HepG2 (cell line): ENCODE data around the gene CDC42BPG. TPM values are rescaled to one million over a fixed set of nuclear protein-coding genes. Genes with fewer than 3 reads are reported as not detected.

Experiments used
- BORCS8-MEF2B ChIP-seq: sonication (generic); formaldehyde crosslinking; IDR thresholded peaks from 2 replicates; pipeline ENCODE4 v1.8.0; 2022; ENCODE audit warnings: mild to moderate bottlenecking, missing genetic modification reagents
- CHD2 ChIP-seq: IDR thresholded peaks from 2 replicates; pipeline ENCODE4 v1.6.1; 2011; ENCODE audit warnings: low read depth, low read length, improper control_type of control experiment
- HOXA7 ChIP-seq: sonication (generic); formaldehyde crosslinking; IDR thresholded peaks from 2 replicates; pipeline ENCODE4 v1.8.1; 2022; ENCODE audit warnings: mild to moderate bottlenecking, missing genetic modification reagents, moderate library complexity
- ISL2 ChIP-seq: sonication (generic); formaldehyde crosslinking; IDR thresholded peaks from 2 replicates; pipeline ENCODE4 v1.5.0; 2020; ENCODE audit warnings: missing genetic modification reagents
- MZF1 ChIP-seq: sonication (generic); formaldehyde crosslinking; IDR thresholded peaks from 2 replicates; pipeline ENCODE4 v1.8.1; 2023; ENCODE audit warnings: mild to moderate bottlenecking, missing genetic modification reagents, borderline replicate concordance
- NFATC3 ChIP-seq: sonication (generic); formaldehyde crosslinking; IDR thresholded peaks from 2 replicates; pipeline ENCODE4 v1.5.1; 2020; ENCODE audit warnings: mild to moderate bottlenecking, missing genetic modification reagents
- NR2F1 ChIP-seq, 2 experiments: fragments of 450-650 bp in 1 of 2; formaldehyde crosslinking in 1 of 2; IDR thresholded peaks; 2 replicates each; pipeline versions ENCODE4 v1.5.0 to v1.6.1; 2016 to 2020; ENCODE audit warnings: mild to moderate bottlenecking in 1 of 2, missing compliant biosample characterization in 1 of 2, missing genetic modification reagents in 1 of 2, moderate library complexity in 1 of 2
- POLR2AphosphoS2 ChIP-seq: IDR thresholded peaks from 2 replicates; pipeline ENCODE4 v1.6.1; 2011; ENCODE audit warnings: low read depth, low read length, improper control_type of control experiment
- TGIF2 ChIP-seq: IDR thresholded peaks from 2 replicates; pipeline ENCODE4 v1.6.1; 2016; ENCODE audit warnings: control low read depth, missing compliant biosample characterization
- ZBTB14 ChIP-seq: sonication (generic); formaldehyde crosslinking; IDR thresholded peaks from 2 replicates; pipeline ENCODE4 v1.4.0; 2020; ENCODE audit warnings: missing genetic modification reagents
- ZBTB3 ChIP-seq: sonication (generic); formaldehyde crosslinking; IDR thresholded peaks from 2 replicates; pipeline ENCODE4 v1.4.0; 2020; ENCODE audit warnings: low read depth, mild to moderate bottlenecking, moderate library complexity, missing genetic modification reagents, borderline replicate concordance
- ZBTB33 ChIP-seq: sonication (generic); formaldehyde crosslinking; IDR thresholded peaks from 2 replicates; pipeline ENCODE4 v1.4.0; 2020; ENCODE audit warnings: missing genetic modification reagents
- ZNF337 ChIP-seq: sonication (generic); formaldehyde crosslinking; IDR thresholded peaks from 2 replicates; pipeline ENCODE4 v1.5.1; 2020; ENCODE audit warnings: missing genetic modification reagents, low read depth, mild to moderate bottlenecking, borderline replicate concordance
- ZNF382 ChIP-seq: sonication (generic); formaldehyde crosslinking; IDR thresholded peaks from 2 replicates; pipeline ENCODE4 v1.5.0; 2020; ENCODE audit warnings: missing genetic modification reagents, mild to moderate bottlenecking, borderline replicate concordance
- ZNF510 ChIP-seq: sonication (generic); formaldehyde crosslinking; IDR thresholded peaks from 2 replicates; pipeline ENCODE4 v1.4.0; 2020; ENCODE audit warnings: low read depth, mild to moderate bottlenecking, missing genetic modification reagents
- ZNF513 ChIP-seq: sonication (generic); formaldehyde crosslinking; conservative IDR thresholded peaks from 2 replicates; pipeline ENCODE4 v1.5.0; 2020; ENCODE audit warnings: missing genetic modification reagents
- ZNF687 ChIP-seq: sonication (generic); formaldehyde crosslinking; IDR thresholded peaks from 2 replicates; pipeline ENCODE4 v1.5.1; 2020; ENCODE audit warnings: mild to moderate bottlenecking, missing genetic modification reagents, moderate library complexity
- ZNF773 ChIP-seq: sonication (generic); formaldehyde crosslinking; IDR thresholded peaks from 2 replicates; pipeline ENCODE4 v1.4.0; 2020; ENCODE audit warnings: missing genetic modification reagents, borderline replicate concordance
- ZNF883 ChIP-seq: sonication (generic); formaldehyde crosslinking; IDR thresholded peaks from 2 replicates; pipeline ENCODE4 v1.5.1; 2020; ENCODE audit warnings: mild to moderate bottlenecking, missing genetic modification reagents; ENCODE audit errors: not compliant biosample characterization
- ZSCAN22 ChIP-seq: sonication (generic); formaldehyde crosslinking; IDR thresholded peaks from 2 replicates; pipeline ENCODE4 v1.4.0; 2020; ENCODE audit warnings: mild to moderate bottlenecking, missing genetic modification reagents
- polyA plus RNA-seq, 8 experiments: library from polyadenylated mRNA; depleted of rRNA in 3 of 8; stranded (reverse) in 7 of 8; unstranded in 1 of 8; fragments of >200 nt; fragmentation: Illumina TruSeq in 4 of 8; extraction: Trizol in 4 of 8; gene quantifications; 2 replicates each; pipeline versions ENCODE4 v1.2.1 to v1.2.3, GENCODE V29; 2011 to 2016; ENCODE audit warnings: low read depth in 4 of 8, missing spikeins in 1 of 8, mixed read lengths in 1 of 8; ENCODE audit not compliant: insufficient read depth in 1 of 8
- total RNA-seq, 5 experiments: library from RNA; depleted of rRNA; stranded (reverse); fragments of >200 nt; fragmentation: Illumina TruSeq; extraction: Trizol; gene quantifications; 2 replicates each; pipeline ENCODE4 v1.2.3, GENCODE V29; 2016; ENCODE audit warnings: low read depth in 1 of 5

The CDC42BPG gene
- total and polyA plus RNA-seq, 2 of the 13 experiments (the other 11 are each of a cell fraction or from before 2014, with no cell fraction given) = 0.55 to 1.4 TPM

GRCh38 chr11:64777449-64778222 is 66.8 kb downstream of the CDC42BPG start (continued):
- TF ChIP-seq ZNF773 (CRISPR knock-in tag) = peak; percentile 36; the same call in 1 of the 2 replicates
- 0 out of 2 replicates have a peak, but pooled peaks have one; percentile 70 for TF ChIP-seq ZNF513 (CRISPR knock-in tag)
- no peak for TF ChIP-seq ZBTB3 (CRISPR knock-in tag)
- TF ChIP-seq TGIF2 (CRISPR knock-in tag) = 0 out of 2 replicates have a peak, but pooled peaks have one; percentile 44
- TF ChIP-seq POLR2AphosphoS2 = no peak
- TF ChIP-seq ZNF510 (CRISPR knock-in tag) = no peak
- no peak for TF ChIP-seq MZF1 (CRISPR knock-in tag)
- TF ChIP-seq HOXA7 (CRISPR knock-in tag) = no peak
- 0 out of 2 replicates have a peak, but pooled peaks have one; percentile 56 for TF ChIP-seq NFATC3 (CRISPR knock-in tag)
- TF ChIP-seq ZNF687 (CRISPR knock-in tag) = peak; percentile 39
- TF ChIP-seq ISL2 (CRISPR knock-in tag) = no peak
- TF ChIP-seq NR2F1 (CRISPR knock-in tag; IDR thresholded peaks at IDR 0.05) = no peak
- TF ChIP-seq ZSCAN22 (CRISPR knock-in tag) = no peak
- TF ChIP-seq ZBTB14 (CRISPR knock-in tag) = peak; percentile 70; the same call in 1 of the 2 replicates
- no peak for TF ChIP-seq BORCS8-MEF2B (CRISPR knock-in tag)
- TF ChIP-seq ZNF883 (CRISPR knock-in tag) = peak; percentile 66
- TF ChIP-seq ZNF382 = no peak
- no peak for TF ChIP-seq CHD2
- TF ChIP-seq ZNF337 (CRISPR knock-in tag) = no peak
- TF ChIP-seq ZBTB33 = no peak
